Neural cell (in vitro differentiated cells): Measurements from ENCODE around the gene C2. TPM values are rescaled to one million over a fixed set of nuclear protein-coding genes. Genes with fewer than 3 reads are reported as not detected.

Experiments
- H2AFZ ChIP-seq: fragments of 200-600, 300-800 bp; sonication (generic), shearing (Covaris generic); 2 replicates; pipeline ENCODE4 v1.6.0; 2014; ENCODE audit warnings: low read depth, mild to moderate bottlenecking, antibody characterized with exemption, low read length, moderate library complexity
- H3F3A ChIP-seq: fragments of 200-600 bp; shearing (Covaris generic); 2 replicates; pipeline ENCODE4 v1.6.1; 2016; ENCODE audit warnings: mild to moderate bottlenecking, moderate library complexity, mixed read lengths, antibody characterized with exemption, low read length; ENCODE audit not compliant: insufficient read depth, poor library complexity, severe bottlenecking
- H3K27ac ChIP-seq: fragments of 200-600, 300-800 bp; sonication (generic), shearing (Covaris generic); 2 replicates; pipeline ENCODE4 v1.5.1; 2014; ENCODE audit warnings: mild to moderate bottlenecking, low read length, moderate library complexity
- H3K27me3 ChIP-seq: fragments of 300-800, 200-600 bp; sonication (generic), shearing (Covaris generic); 2 replicates; pipeline ENCODE4 v1.6.0; 2014; ENCODE audit warnings: mild to moderate bottlenecking, low read depth, low read length, moderate library complexity; ENCODE audit not compliant: insufficient read depth
- H3K36me3 ChIP-seq: fragments of 300-800, 200-600 bp; sonication (generic), shearing (Covaris generic); 2 replicates; pipeline ENCODE4 v1.5.1; 2014; ENCODE audit warnings: mild to moderate bottlenecking, antibody characterized with exemption, low read length, moderate library complexity; ENCODE audit not compliant: insufficient read depth
- H3K4me2 ChIP-seq: fragments of 300-800, 200-600 bp; sonication (generic), shearing (Covaris generic); 2 replicates; pipeline ENCODE4 v1.6.0; 2014; ENCODE audit warnings: mild to moderate bottlenecking, low read length
- H3K4me3 ChIP-seq: fragments of 300-800, 200-600 bp; sonication (generic), shearing (Covaris generic); 2 replicates; pipeline ENCODE4 v1.5.1; 2014; ENCODE audit warnings: mild to moderate bottlenecking, low read length, moderate library complexity
- H3K79me2 ChIP-seq: fragments of 200-600 bp; shearing (Covaris generic); replicated peaks from 2 replicates; pipeline ENCODE4 v1.6.0; 2014; ENCODE audit warnings: mild to moderate bottlenecking, low read length, moderate library complexity; ENCODE audit not compliant: insufficient read depth
- H3K9ac ChIP-seq: fragments of 300-800, 200-600 bp; sonication (generic), shearing (Covaris generic); 2 replicates; pipeline ENCODE4 v1.6.1; 2016; ENCODE audit warnings: mild to moderate bottlenecking, low read length, mixed read lengths
- H3K9me2 ChIP-seq: fragments of 200-600 bp; shearing (Covaris generic); 2 replicates; pipeline ENCODE4 v1.6.1; 2016; ENCODE audit warnings: mild to moderate bottlenecking, low read length, mixed read lengths; ENCODE audit not compliant: insufficient read depth
- H3K9me3 ChIP-seq: fragments of 200-600, 300-800 bp; sonication (generic), shearing (Covaris generic); 2 replicates; pipeline ENCODE4 v1.6.1; 2016; ENCODE audit warnings: mild to moderate bottlenecking, mixed run types, low read length, moderate library complexity, mixed read lengths
- H4K20me1 ChIP-seq: fragments of 200-600 bp; shearing (Covaris generic); 2 replicates; pipeline ENCODE4 v1.6.1; 2016; ENCODE audit warnings: mild to moderate bottlenecking, mixed run types; ENCODE audit not compliant: insufficient read depth
- CTCF ChIP-seq: fragments of 450-650 bp; IDR thresholded peaks from 2 replicates; pipeline ENCODE4 v1.5.1; 2014; ENCODE audit warnings: antibody characterized with exemption, mild to moderate bottlenecking, moderate library complexity; ENCODE audit not compliant: poor library complexity, severe bottlenecking
- EP300 ChIP-seq: fragments of 450-650 bp; conservative IDR thresholded peaks from 2 replicates; pipeline ENCODE4 v1.6.1; 2014; ENCODE audit warnings: antibody characterized with exemption, mild to moderate bottlenecking, moderate library complexity; ENCODE audit not compliant: poor library complexity, severe bottlenecking
- EZH2 ChIP-seq: fragments of 200-600, 300-800 bp; shearing (Covaris generic), sonication (generic); IDR thresholded peaks from 2 replicates; pipeline ENCODE4 v1.6.1; 2014; ENCODE audit warnings: antibody characterized with exemption, low read length, borderline replicate concordance, mild to moderate bottlenecking; ENCODE audit not compliant: insufficient read depth, poor library complexity, severe bottlenecking
- MXI1 ChIP-seq: fragments of 450-650 bp; conservative IDR thresholded peaks from 2 replicates; pipeline ENCODE4 v1.6.1; 2014; ENCODE audit warnings: antibody characterized with exemption, mild to moderate bottlenecking; ENCODE audit not compliant: poor library complexity, severe bottlenecking
- POLR2AphosphoS5 ChIP-seq: IDR thresholded peaks from 2 replicates; pipeline ENCODE4 v1.6.1; 2012
- RAD21 ChIP-seq: fragments of 450-650 bp; conservative IDR thresholded peaks from 2 replicates; pipeline ENCODE4 v1.6.1; 2014; ENCODE audit warnings: antibody characterized with exemption, mild to moderate bottlenecking, moderate library complexity
- REST ChIP-seq: IDR thresholded peaks from 2 replicates; pipeline ENCODE4 v1.6.1; 2012; ENCODE audit warnings: borderline replicate concordance
- SMC3 ChIP-seq: fragments of 450-650 bp; conservative IDR thresholded peaks from 2 replicates; pipeline ENCODE4 v1.6.1; 2014; ENCODE audit warnings: antibody characterized with exemption, mild to moderate bottlenecking, moderate library complexity; ENCODE audit not compliant: poor library complexity
- TAF1 ChIP-seq: IDR thresholded peaks from 2 replicates; pipeline ENCODE4 v1.6.1; 2012; ENCODE audit warnings: low read depth
- polyA plus RNA-seq: library from polyadenylated mRNA; depleted of rRNA; stranded (reverse); fragments of >200 nt; gene quantifications from 2 replicates; pipeline ENCODE4 v1.2.3, GENCODE V29; 2014

C2 gene
- polyA plus RNA-seq, 1 donor from 2014 or later: 1.2 TPM

GRCh38 chr6:31956796-31957195 is 29.3 kb downstream of the C2 start:
- Histone ChIP-seq H3K27ac (no peak overlapping the region), H3K9ac (no peak overlapping the region), H3K27me3 (no peaks in the 10 kb centered on the region), H2AFZ (no peak overlapping the region), H3K79me2 (peaks cover 24% of the 10 kb centered on the region), H3K4me3 (no peak overlapping the region), H3K9me2 (no peaks in the 10 kb centered on the region), H3K9me3 (no peaks in the 10 kb centered on the region), H3K4me2 (no peak overlapping the region), H3F3A (no peaks in the 10 kb centered on the region), H4K20me1 (no peaks in the 10 kb centered on the region), H3K36me3 (no peaks in the 10 kb centered on the region)
- TF ChIP-seq POLR2AphosphoS5 (no peak), SMC3 (no peak), TAF1 (no peak)

GRCh38 chr6:31958412-31958740 is 30.9 kb downstream of the C2 start:
- Histone ChIP-seq H3K4me2 (peak overlapping the region; percentile 70), H3K4me3 (peak overlapping the region; percentile 98), H4K20me1 (no peaks in the 10 kb centered on the region), H3K36me3 (no peaks in the 10 kb centered on the region), H3K27ac (peak overlapping the region; percentile 83), H3K9me3 (no peaks in the 10 kb centered on the region), H3K27me3 (no peaks in the 10 kb centered on the region), H3K9ac (peak overlapping the region; percentile 94), H3F3A (no peaks in the 10 kb centered on the region), H2AFZ (peak overlapping the region; percentile 63), H3K9me2 (no peaks in the 10 kb centered on the region), H3K79me2 (peaks cover 24% of the 10 kb centered on the region)
- TF ChIP-seq EP300: no peak
- TF ChIP-seq RAD21: no peak
- no peak for TF ChIP-seq POLR2AphosphoS5
- no peak for TF ChIP-seq SMC3
- TF ChIP-seq REST: no peak
- TF ChIP-seq EZH2: no peak
- no peak for TF ChIP-seq CTCF
- no peak for TF ChIP-seq MXI1
- no peak for TF ChIP-seq TAF1
